OCI-LY7 (cell line): ENCODE results near the gene SLC35G2. TPM values are rescaled to one million over a fixed set of nuclear protein-coding genes. Genes with fewer than 3 reads are reported as not detected.

Experiments
- BruUV-seq: library from RNA; stranded (reverse); fragments of 400-500 nt; replicated peaks from 2 replicates; lab custom pipeline; 2021; lab: Mats Ljungman, UMichigan
- CTCF ChIA-PET: fragments of 300-600 bp; sonication (Branson Sonifier 250); formaldehyde crosslinking; loops from one replicate; lab custom pipeline; 2022; ENCODE audit warnings: antibody characterized with exemption; ENCODE audit not compliant: unreplicated experiment; lab: Charles Lee
- POLR2A ChIA-PET: fragments of 300-600 bp; sonication (Branson Sonifier 250); formaldehyde crosslinking; loops from one replicate; lab custom pipeline; 2022; ENCODE audit warnings: antibody characterized with exemption; lab: Charles Lee
- DNase-seq: peaks from one replicate; pipeline ENCODE4 v3.0.0-alpha.2; 2015; ENCODE audit warnings: low spot score
- H2AFZ ChIP-seq: fragments of 200-600 bp; sonication (generic), shearing (Covaris generic); 2 replicates; pipeline ENCODE4 v1.6.1; 2014; ENCODE audit warnings: mild to moderate bottlenecking, antibody characterized with exemption, low read length, moderate library complexity
- H3K27ac ChIP-seq: fragments of 200-600 bp; sonication (generic); 2 replicates; pipeline ENCODE4 v1.5.1; 2014; ENCODE audit warnings: mixed run types, low read depth, mild to moderate bottlenecking, moderate library complexity, low read length, inconsistent platforms; ENCODE audit not compliant: poor library complexity, severe bottlenecking
- H3K36me3 ChIP-seq: fragments of 200-600 bp; sonication (generic); 2 replicates; pipeline ENCODE4 v1.6.1; 2014; ENCODE audit warnings: mild to moderate bottlenecking, antibody characterized with exemption, low read length, moderate library complexity, mixed read lengths; ENCODE audit not compliant: insufficient read depth
- H3K4me1 ChIP-seq: fragments of 200-600 bp; sonication (generic); 2 replicates; pipeline ENCODE4 v1.5.1; 2014; ENCODE audit warnings: mild to moderate bottlenecking, low read length; ENCODE audit not compliant: insufficient read depth, poor library complexity, severe bottlenecking
- H3K4me2 ChIP-seq: fragments of 200-600 bp; sonication (generic); 2 replicates; pipeline ENCODE4 v1.6.1; 2014; ENCODE audit warnings: mild to moderate bottlenecking, low read length
- H3K4me3 ChIP-seq: fragments of 200-600 bp; sonication (generic); 2 replicates; pipeline ENCODE4 v1.5.1; 2014; ENCODE audit warnings: mild to moderate bottlenecking, low read depth, low read length; ENCODE audit not compliant: poor library complexity, severe bottlenecking
- H3K79me2 ChIP-seq: fragments of 200-600 bp; sonication (generic); 2 replicates; pipeline ENCODE4 v1.6.1; 2016; ENCODE audit warnings: low read depth, mild to moderate bottlenecking, low read length, moderate library complexity, mixed read lengths; ENCODE audit not compliant: insufficient read depth
- H3K9me2 ChIP-seq: fragments of 200-600 bp; sonication (generic); 2 replicates; pipeline ENCODE4 v1.6.1; 2016; ENCODE audit warnings: mild to moderate bottlenecking, low read length, mixed read lengths; ENCODE audit not compliant: insufficient read depth
- H3K9me3 ChIP-seq: fragments of 200-600 bp; sonication (generic); 2 replicates; pipeline ENCODE4 v1.6.1; 2014; ENCODE audit warnings: mild to moderate bottlenecking, mixed run types, low read length, mixed read lengths
- H4K20me1 ChIP-seq: fragments of 200-600 bp; sonication (generic); 2 replicates; pipeline ENCODE4 v1.6.1; 2014; ENCODE audit warnings: mild to moderate bottlenecking, antibody characterized with exemption, low read length, moderate library complexity, mixed read lengths; ENCODE audit not compliant: insufficient read depth
- EZH2phosphoT487 ChIP-seq: fragments of 200-600 bp; sonication (generic); IDR thresholded peaks from 2 replicates; pipeline ENCODE4 v1.6.1; 2018; ENCODE audit warnings: low read depth, borderline replicate concordance, mild to moderate bottlenecking, mixed run types, antibody characterized with exemption, low read length, moderate library complexity, mixed read lengths
- intact Hi-C: fragments of 100-400 bp; cut with micrococcal nuclease; formaldehyde crosslinking; loops from one replicate; pipeline ENCODE4 v1.10.0; 2022; ENCODE audit not compliant: unreplicated experiment
- total RNA-seq, 2 experiments: library from RNA; depleted of rRNA in 1 of 2; stranded (reverse); fragments of >200 nt in 1 of 2; shearing (Covaris generic) in 1 of 2; gene quantifications; 2 replicates each; pipeline ENCODE4 v1.2.3, GENCODE V29; 2014 to 2022
- TF ChIP-seq, protein P1 (sequence below): fragments of 200-600 bp; sonication (generic); conservative IDR thresholded peaks from 2 replicates; pipeline ENCODE4 v1.5.1; 2014; ENCODE audit warnings: mild to moderate bottlenecking, antibody characterized with exemption, low read length, moderate library complexity, mixed read lengths

SLC35G2 gene
- total RNA-seq, 2 experiments from 2014 or later = 0.40 TPM; not detected in 1

GRCh38 chr3:136819731-136820679 lies 1.1 kb downstream of the SLC35G2 start:
- Histone ChIP-seq H3K9me2 (no peaks in the 10 kb centered on the region), H3K9me3 (no peaks in the 10 kb centered on the region), H3K79me2 (no peaks in the 10 kb centered on the region), H4K20me1 (no peaks in the 10 kb centered on the region), H2AFZ (peak overlapping the region; percentile 58; the same call in 1 of the 2 replicates), H3K4me3 (peak overlapping the region; percentile 63), H3K36me3 (no peaks in the 10 kb centered on the region), H3K4me2 (peak overlapping the region; percentile 70), H3K4me1 (peaks cover 11% of the 10 kb centered on the region), H3K27ac (no peak overlapping the region)
- BruUV-seq = no TSS peak
- ChIA-PET CTCF (no interaction called here), POLR2A (no interaction called here)
- intact Hi-C loops = loop anchor here (5.0 kb wide), 1 partner anchor 192 kb away; no protein-coding TSS in a partner anchor
- TF ChIP-seq, protein P1, sequence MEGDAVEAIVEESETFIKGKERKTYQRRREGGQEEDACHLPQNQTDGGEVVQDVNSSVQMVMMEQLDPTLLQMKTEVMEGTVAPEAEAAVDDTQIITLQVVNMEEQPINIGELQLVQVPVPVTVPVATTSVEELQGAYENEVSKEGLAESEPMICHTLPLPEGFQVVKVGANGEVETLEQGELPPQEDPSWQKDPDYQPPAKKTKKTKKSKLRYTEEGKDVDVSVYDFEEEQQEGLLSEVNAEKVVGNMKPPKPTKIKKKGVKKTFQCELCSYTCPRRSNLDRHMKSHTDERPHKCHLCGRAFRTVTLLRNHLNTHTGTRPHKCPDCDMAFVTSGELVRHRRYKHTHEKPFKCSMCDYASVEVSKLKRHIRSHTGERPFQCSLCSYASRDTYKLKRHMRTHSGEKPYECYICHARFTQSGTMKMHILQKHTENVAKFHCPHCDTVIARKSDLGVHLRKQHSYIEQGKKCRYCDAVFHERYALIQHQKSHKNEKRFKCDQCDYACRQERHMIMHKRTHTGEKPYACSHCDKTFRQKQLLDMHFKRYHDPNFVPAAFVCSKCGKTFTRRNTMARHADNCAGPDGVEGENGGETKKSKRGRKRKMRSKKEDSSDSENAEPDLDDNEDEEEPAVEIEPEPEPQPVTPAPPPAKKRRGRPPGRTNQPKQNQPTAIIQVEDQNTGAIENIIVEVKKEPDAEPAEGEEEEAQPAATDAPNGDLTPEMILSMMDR = no peak
- no peak for TF ChIP-seq EZH2phosphoT487
- no peak for DNase-seq

DNA sequence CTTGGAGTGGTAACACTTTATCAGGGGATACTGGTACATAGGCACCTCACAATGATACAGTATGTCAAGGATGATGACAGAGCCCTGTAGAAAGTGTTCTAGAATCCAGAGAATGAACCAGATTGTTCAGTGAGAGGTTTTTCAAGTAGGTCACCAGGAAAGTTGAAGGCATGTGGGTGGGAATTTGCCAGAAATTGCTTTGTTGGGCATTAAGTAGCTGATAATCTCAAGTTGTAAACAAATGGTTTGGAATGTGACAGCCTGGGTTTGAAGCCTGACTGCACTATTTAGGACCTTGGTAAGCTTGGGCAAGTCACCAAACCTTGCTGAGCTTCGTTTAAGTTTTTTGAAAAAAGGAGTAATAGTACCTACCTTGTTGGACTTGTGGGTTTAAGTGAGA lies 12.5 kb downstream of the SLC35G2 start:
- Histone ChIP-seq H3K9me2 (no peaks in the 10 kb centered on the region), H3K4me1 (no peaks in the 10 kb centered on the region), H4K20me1 (no peaks in the 10 kb centered on the region), H3K4me3 (no peak overlapping the region), H3K79me2 (no peaks in the 10 kb centered on the region), H3K9me3 (no peaks in the 10 kb centered on the region), H3K27ac (no peak overlapping the region), H3K36me3 (no peaks in the 10 kb centered on the region), H2AFZ (no peak overlapping the region), H3K4me2 (no peak overlapping the region)
- no TSS peak for BruUV-seq
- CTCF ChIA-PET = no interaction called here
- TF ChIP-seq, protein P1 = no peak
- TF ChIP-seq EZH2phosphoT487 = no peak
- no peak for DNase-seq
- intact Hi-C loops = no loop called here
- POLR2A ChIA-PET = interaction anchor here (1.2 kb wide), 1 partner anchor 9 kb away, joined by 10 read pairs; no protein-coding TSS in a partner anchor
